ENCODE measurements around the gene PADI6.

DNA sequence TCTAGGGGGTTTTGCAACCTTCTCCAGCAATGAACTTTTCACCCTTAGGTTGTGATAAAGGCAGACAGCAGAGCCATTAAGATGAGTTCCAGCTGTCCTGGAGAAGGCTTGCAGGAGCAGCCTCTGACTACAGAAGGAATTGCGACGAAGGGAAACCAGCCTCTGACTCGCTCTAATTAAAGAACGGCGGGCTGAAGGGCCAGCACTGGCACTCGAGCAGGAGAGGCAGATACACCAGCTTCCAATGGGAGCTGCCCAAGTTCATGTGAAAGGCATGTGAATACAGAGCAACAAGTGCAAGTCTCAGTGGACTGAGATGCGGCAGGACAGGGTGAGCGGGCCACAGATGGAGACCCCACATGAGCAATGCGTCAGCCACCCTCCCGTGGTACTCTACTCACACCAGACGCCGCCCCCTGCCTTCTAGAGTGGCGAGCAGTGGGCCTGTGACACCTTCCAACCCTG lies 51.8 kb downstream of the PADI6 start:
- TF ChIP-seq CTCF (IDR thresholded peaks at IDR 0.05; ENCODE audit: insufficient read depth, low read length, poor library complexity, severe bottlenecking): no peak
- TF ChIP-seq EZH2phosphoT487 (conservative IDR thresholded peaks at IDR 0.05; ENCODE audit: low read length): no peak

Measured in SU-DHL-6 (cell line).